ENCODE data around the gene ADAMTS18. TPM values are rescaled to one million over a fixed set of nuclear protein-coding genes. Genes with fewer than 3 reads are reported as not detected.
"Not testable (repeated sequence)": the region's sequence is repeated elsewhere in the genome, so short reads cannot be mapped to it uniquely, and the experiment has no call there.

The ADAMTS18 gene
- total and polyA plus RNA-seq, 4 donors = under 0.01 to 0.17 TPM; not detected in 2

- not testable (repeated sequence) for H3K9ac ChIP-seq (ENCODE audit: low read depth in 1 of 2, low read length in 2 of 2); H3K9me3 ChIP-seq (ENCODE audit: control insufficient read depth in 4 of 4, low read length in 3 of 4); H3K27me3 ChIP-seq (ENCODE audit: control insufficient read depth in 4 of 4, insufficient read depth in 4 of 4, low read length in 3 of 4); H3K4me1 ChIP-seq (ENCODE audit: control insufficient read depth in 4 of 4, insufficient read depth in 4 of 4, low read length in 3 of 4); H3K4me3 ChIP-seq (ENCODE audit: low read depth in 1 of 3, low read length in 3 of 3); H3K36me3 ChIP-seq (ENCODE audit: control insufficient read depth in 4 of 4, insufficient read depth in 3 of 4, low read depth in 1 of 4, low read length in 3 of 4); H3K27ac ChIP-seq (ENCODE audit: low read depth in 1 of 2, low read length in 2 of 2); DNase-seq (ENCODE audit: low spot score)
- 67% methylated on average over 8 of the region's 8 CpGs for WGBS
These were observed 155.5 kb downstream of the ADAMTS18 start for GRCh38 chr16:77279316-77279715.

GRCh38 chr16:77277571-77277970, 157.3 kb downstream of the ADAMTS18 start:
- no peaks in the 10 kb centered on the region for H3K36me3 ChIP-seq (ENCODE audit: control insufficient read depth in 4 of 4, insufficient read depth in 3 of 4, low read depth in 1 of 4, low read length in 3 of 4)
- 95% methylated on average over 2 of the region's 2 CpGs for WGBS
- no peak overlapping the region for H3K9ac ChIP-seq (ENCODE audit: low read depth in 1 of 2, low read length in 2 of 2)
- no peak for DNase-seq (ENCODE audit: low spot score)
- H3K9me3 ChIP-seq (ENCODE audit: control insufficient read depth in 4 of 4, low read length in 3 of 4) = no peaks in the 10 kb centered on the region
- H3K4me1 ChIP-seq (ENCODE audit: control insufficient read depth in 4 of 4, insufficient read depth in 4 of 4, low read length in 3 of 4) = no peaks in the 10 kb centered on the region
- no peak for TF ChIP-seq CTCF (IDR thresholded peaks at IDR 0.05; ENCODE audit: low read depth, low read length, missing input control)
- TF ChIP-seq EGR1 (IDR thresholded peaks at IDR 0.05; ENCODE audit: low read depth in 2 of 2) = no peak
- no peak for TF ChIP-seq TAF1 (conservative IDR thresholded peaks at IDR 0.05)
- TF ChIP-seq NR2F2 (IDR thresholded peaks at IDR 0.05) = no peak
- TF ChIP-seq REST (IDR thresholded peaks at IDR 0.05) = no peak
- no peak for TF ChIP-seq SP1 (IDR thresholded peaks at IDR 0.05)
- TF ChIP-seq FOXA1 (IDR thresholded peaks at IDR 0.05) = no peak
- no peak for TF ChIP-seq GABPA (IDR thresholded peaks at IDR 0.05 in 1 of 2, conservative IDR thresholded peaks at IDR 0.05 in 1 of 2)
- no peak for TF ChIP-seq YY1 (IDR thresholded peaks at IDR 0.05)
- TF ChIP-seq RAD21 (IDR thresholded peaks at IDR 0.05) = no peak
- no peak overlapping the region for H3K4me3 ChIP-seq (ENCODE audit: low read depth in 1 of 3, low read length in 3 of 3)
- peaks cover 0 to 2% (median 0%) of the 10 kb centered on the region in 4 donors for H3K27me3 ChIP-seq (ENCODE audit: control insufficient read depth in 4 of 4, insufficient read depth in 4 of 4, low read length in 3 of 4)
- H3K27ac ChIP-seq (ENCODE audit: low read depth in 1 of 2, low read length in 2 of 2) = no peak overlapping the region

GRCh38 chr16:77277141-77277540, 157.7 kb downstream of the ADAMTS18 start:
- DNase-seq (ENCODE audit: low spot score) = no peak
- Histone ChIP-seq H3K27me3 (ENCODE audit: control insufficient read depth in 4 of 4, insufficient read depth in 4 of 4, low read length in 3 of 4) (peaks cover 0 to 2% (median 0%) of the 10 kb centered on the region in 4 donors), H3K4me3 (ENCODE audit: low read depth in 1 of 3, low read length in 3 of 3) (no peak overlapping the region), H3K36me3 (ENCODE audit: control insufficient read depth in 4 of 4, insufficient read depth in 3 of 4, low read depth in 1 of 4, low read length in 3 of 4) (no peaks in the 10 kb centered on the region), H3K27ac (ENCODE audit: low read depth in 1 of 2, low read length in 2 of 2) (no peak overlapping the region), H3K9ac (ENCODE audit: low read depth in 1 of 2, low read length in 2 of 2) (no peak overlapping the region), H3K4me1 (ENCODE audit: control insufficient read depth in 4 of 4, insufficient read depth in 4 of 4, low read length in 3 of 4) (no peaks in the 10 kb centered on the region), H3K9me3 (ENCODE audit: control insufficient read depth in 4 of 4, low read length in 3 of 4) (no peaks in the 10 kb centered on the region)
- TF ChIP-seq FOXA1 (IDR thresholded peaks at IDR 0.05) (no peak), NR2F2 (IDR thresholded peaks at IDR 0.05) (no peak), CTCF (IDR thresholded peaks at IDR 0.05; ENCODE audit: low read depth, low read length, missing input control) (no peak), EGR1 (IDR thresholded peaks at IDR 0.05; ENCODE audit: low read depth in 2 of 2) (no peak), JUND (IDR thresholded peaks at IDR 0.05) (no peak), RAD21 (IDR thresholded peaks at IDR 0.05) (no peak), ATF3 (IDR thresholded peaks at IDR 0.05) (no peak), REST (IDR thresholded peaks at IDR 0.05) (no peak), HNF4G (IDR thresholded peaks at IDR 0.05) (no peak)
- 66% methylated on average over 2 of the region's 2 CpGs for WGBS

Data from liver (tissue), 9 donors.